Esophagus squamous epithelium (tissue), 4 donors: ENCODE data around the gene PDZD4.

Experiments
- CTCF ChIP-seq, 6 experiments: fragments of 450-650 bp in 4 of 6; fragments of 200-600 bp in 2 of 6; sonication (generic) in 2 of 6; IDR thresholded peaks; one replicate each; pipeline ENCODE4 v1.5.1; 2016 to 2019; ENCODE audit warnings: antibody characterized with exemption in 6 of 6, mild to moderate bottlenecking in 4 of 6, moderate library complexity in 4 of 6
- POLR2A ChIP-seq, 4 donors: fragments of 450-650 bp; IDR thresholded peaks; one replicate each; pipeline ENCODE4 v1.6.1; 2017; ENCODE audit warnings: antibody characterized with exemption in 4 of 4, mild to moderate bottlenecking in 4 of 4, moderate library complexity in 3 of 4

- TF ChIP-seq CTCF (IDR thresholded peaks at IDR 0.05) (no peak), POLR2A (IDR thresholded peaks at IDR 0.05) (no peak)
Measured at GRCh38 chrX:153854702-153855101, 24.4 kb upstream of the PDZD4 start.
